Activated CD4-positive, alpha-beta T cell treated with anti-CD3 and anti-CD28 coated beads for 1 hour (primary cell): Measurements from ENCODE around the gene HMG20A.

Source experiments
- DNase-seq: peaks from one replicate; pipeline ENCODE4 v3.0.0-alpha.2; 2020

HMG20A gene

GRCh38 chr15:77436822-77437221 is 16.1 kb downstream of the HMG20A start:
- DNase-seq: no peak

GRCh38 chr15:77437264-77437663 is 16.6 kb downstream of the HMG20A start:
- no peak for DNase-seq

- no peak for DNase-seq
These were observed 19.8 kb downstream of the HMG20A start for GRCh38 chr15:77440378-77440999.

GRCh38 chr15:77446840-77447390 is 26.2 kb downstream of the HMG20A start:
- no peak for DNase-seq

GRCh38 chr15:77454265-77454664 is 33.6 kb downstream of the HMG20A start:
- DNase-seq: no peak

- no peak for DNase-seq
These were observed 34.3 kb downstream of the HMG20A start for GRCh38 chr15:77454951-77455350.

- no peak for DNase-seq
These were observed 35.1 kb downstream of the HMG20A start for GRCh38 chr15:77455696-77456321.

- DNase-seq: no peak
These were observed 36.1 kb downstream of the HMG20A start for GRCh38 chr15:77456746-77457145.

- DNase-seq: no peak
These were observed 36.7 kb downstream of the HMG20A start for GRCh38 chr15:77457191-77457904.

GRCh38 chr15:77457905-77458265 is 37.2 kb downstream of the HMG20A start:
- DNase-seq: no peak

GRCh38 chr15:77459031-77459430 is 38.3 kb downstream of the HMG20A start:
- DNase-seq: no peak

- no peak for DNase-seq
These were observed 40.8 kb downstream of the HMG20A start for GRCh38 chr15:77461486-77461885.

GRCh38 chr15:77464129-77464865 is 43.6 kb downstream of the HMG20A start:
- DNase-seq: no peak

- no peak for DNase-seq
These were observed 45.8 kb downstream of the HMG20A start for GRCh38 chr15:77466521-77466920.

GRCh38 chr15:77468896-77469295 is 48.2 kb downstream of the HMG20A start:
- no peak for DNase-seq

- DNase-seq: no peak
These were observed 49.5 kb downstream of the HMG20A start for GRCh38 chr15:77470235-77470634.

GRCh38 chr15:77473328-77473727 is 52.6 kb downstream of the HMG20A start:
- no peak for DNase-seq

- DNase-seq: no peak
These were observed 53.8 kb downstream of the HMG20A start for GRCh38 chr15:77474310-77474988.

- no peak for DNase-seq
These were observed 54.3 kb downstream of the HMG20A start for GRCh38 chr15:77475001-77475400.

- DNase-seq: no peak
These were observed 55.2 kb downstream of the HMG20A start for GRCh38 chr15:77475898-77476297.

- DNase-seq: no peak
These were observed 56.3 kb downstream of the HMG20A start for GRCh38 chr15:77476995-77477394.

- DNase-seq: no peak
These were observed 57.4 kb downstream of the HMG20A start for GRCh38 chr15:77478051-77478450.

- no peak for DNase-seq
These were observed 58.3 kb downstream of the HMG20A start for GRCh38 chr15:77479015-77479414.
